Lung microvascular endothelial cell (primary cell): Measurements from ENCODE around the gene SAMD3. TPM values are rescaled to one million over a fixed set of nuclear protein-coding genes. Genes with fewer than 3 reads are reported as not detected.

ENCODE experiments used
- DNase-seq, 2 donors: peaks; one replicate each; pipeline versions ENCODE4 v3.0.0 to v3.0.0-alpha.2; 2010; ENCODE audit warnings: low read depth in 2 of 2
- total RNA-seq: library from RNA; depleted of rRNA; stranded (reverse); fragments of >200 nt; gene quantifications from 2 replicates; pipeline ENCODE4 v1.2.1, GENCODE V29; 2014

Gene SAMD3
- total RNA-seq, 1 donor from 2014 or later, result not detected

DNA sequence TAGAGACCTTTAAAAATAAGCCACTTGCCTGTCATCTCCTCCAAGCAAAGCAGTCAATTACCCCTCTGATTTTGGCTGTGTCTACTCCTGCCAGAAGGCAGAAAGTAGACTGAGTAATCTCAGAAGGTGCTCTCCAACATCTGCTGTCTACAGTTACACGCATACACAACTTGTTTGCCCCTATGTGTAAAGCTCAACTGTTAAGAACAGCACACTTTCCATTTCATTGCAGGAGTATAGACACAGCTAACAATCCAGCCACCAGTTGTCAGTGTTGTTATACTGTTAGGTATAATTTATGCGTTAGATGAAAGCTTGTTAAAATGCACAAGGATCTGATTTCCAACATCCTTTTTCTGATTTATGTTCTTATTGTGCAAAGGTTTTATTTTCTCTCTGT is 88.2 kb downstream of the SAMD3 start:
- no peak for DNase-seq

DNA sequence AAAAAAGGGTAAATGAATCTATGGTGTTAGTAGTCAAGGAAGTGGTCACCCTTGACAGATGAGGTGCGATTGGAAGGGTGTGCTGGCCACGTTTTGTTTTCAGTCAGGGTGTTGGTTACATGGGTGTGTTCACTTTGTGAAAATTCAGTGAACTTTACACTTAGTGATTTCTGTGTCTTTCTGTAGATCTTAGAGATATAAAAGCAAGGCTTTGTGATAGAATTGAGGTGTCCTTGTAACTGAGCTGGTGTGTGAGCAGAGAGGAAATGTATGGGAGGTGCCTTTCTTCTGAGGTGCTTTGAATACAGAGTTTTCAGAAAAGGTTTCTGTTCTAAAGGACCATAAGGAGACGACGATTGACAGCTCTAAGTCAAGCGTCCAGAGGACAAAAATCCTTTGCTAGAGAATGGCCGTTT is 90.5 kb downstream of the SAMD3 start:
- DNase-seq, result no peak

DNA sequence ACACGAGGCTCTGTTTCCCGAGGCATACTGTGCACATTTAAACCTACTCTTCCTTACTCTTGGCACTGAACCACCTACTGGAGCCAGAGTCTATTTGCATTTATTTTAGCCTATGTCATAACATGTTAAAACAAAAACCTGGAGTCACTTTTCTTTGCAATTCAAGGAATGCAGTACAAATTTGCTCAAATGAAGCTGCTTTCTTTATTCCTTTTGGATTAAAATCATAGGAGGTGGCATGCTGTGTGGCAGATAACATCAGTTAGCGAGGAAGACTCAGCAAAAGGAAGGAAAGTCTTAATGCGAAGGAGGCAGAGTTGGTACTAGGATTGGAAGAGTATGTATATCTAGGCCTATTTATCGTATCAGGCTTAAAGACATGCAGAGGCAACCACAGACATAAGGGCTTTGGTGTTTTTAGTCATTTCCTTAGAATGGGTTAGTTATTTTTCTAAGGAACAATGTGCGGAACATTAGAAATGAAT is 92.9 kb downstream of the SAMD3 start:
- DNase-seq, result peak; percentile 6 to 82

DNA sequence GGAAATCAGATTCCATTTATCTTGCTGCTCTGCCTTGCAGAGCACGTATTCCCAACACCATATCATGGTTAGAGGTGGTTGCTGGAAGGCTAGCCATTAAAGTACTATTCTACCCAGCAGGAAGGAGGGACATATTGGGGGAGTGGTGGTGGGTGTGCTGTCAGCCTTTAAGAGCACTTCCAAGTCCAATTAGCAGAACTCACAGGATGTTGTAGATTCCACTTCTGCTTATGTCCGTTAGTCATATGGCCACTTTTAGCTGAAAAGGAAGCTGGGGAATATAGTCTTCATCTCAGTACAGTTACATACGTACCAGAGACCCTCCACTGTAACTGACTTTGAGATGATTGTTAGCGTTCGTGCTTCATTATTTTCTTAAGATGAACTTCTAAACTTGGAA is 94.4 kb downstream of the SAMD3 start:
- peak in 1 of 2 donors; percentile 30 for DNase-seq

DNA sequence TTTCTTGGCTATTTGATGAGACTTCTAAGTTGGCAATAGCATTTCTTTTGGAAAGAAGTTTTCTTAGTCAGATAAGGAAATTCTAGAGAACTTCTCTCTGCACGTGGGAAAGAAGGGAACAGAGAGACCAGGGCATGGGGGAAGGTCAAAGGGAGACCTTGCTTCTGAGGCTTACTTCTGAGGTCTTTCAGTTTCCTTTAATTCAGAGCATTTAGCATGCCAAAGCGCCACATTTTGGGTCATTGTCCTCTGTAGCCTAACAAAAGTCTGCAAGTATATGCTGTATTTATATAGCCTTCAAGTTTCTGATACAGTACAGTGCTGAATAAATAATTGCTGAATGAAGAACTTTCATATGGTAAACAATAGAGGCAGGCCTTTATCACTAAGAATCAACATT is 95.6 kb downstream of the SAMD3 start:
- DNase-seq, result no peak

DNA sequence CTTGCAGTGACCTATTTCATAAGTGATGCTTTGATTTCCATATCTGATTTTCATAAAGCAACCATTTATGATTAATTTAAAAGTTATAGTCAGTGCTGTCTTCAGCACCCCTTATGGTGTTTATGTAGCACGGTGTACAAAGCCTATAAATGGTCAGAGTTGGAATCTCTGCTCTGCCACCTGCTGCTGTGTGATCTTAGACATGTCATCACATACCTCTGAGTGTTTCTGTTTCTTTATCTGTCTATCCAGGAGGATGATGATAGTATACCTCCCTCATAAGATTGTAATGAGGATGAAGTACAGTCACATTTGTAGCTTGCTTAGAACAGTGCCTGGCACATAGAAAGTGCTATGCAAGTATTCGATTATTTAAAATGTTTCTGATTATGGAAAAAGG is 100.5 kb downstream of the SAMD3 start:
- no peak for DNase-seq

DNA sequence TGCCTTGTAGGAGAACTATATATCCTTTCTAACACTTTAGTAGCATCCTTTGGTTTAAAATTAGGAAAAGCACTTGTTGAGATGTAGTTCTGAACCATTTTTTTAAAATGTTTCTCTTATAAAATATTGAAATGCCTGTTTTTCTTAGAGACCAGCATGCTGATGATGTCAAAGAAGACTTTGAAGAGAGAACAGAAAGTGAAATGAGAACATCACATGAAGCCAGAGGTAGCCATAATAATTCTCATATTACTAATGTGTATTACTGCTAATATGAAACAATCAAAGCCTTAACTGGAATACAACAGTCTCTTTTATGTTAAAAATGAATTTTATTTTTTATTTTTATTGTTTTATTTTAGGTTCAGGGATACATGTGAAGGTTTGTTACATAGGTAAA is 102.0 kb downstream of the SAMD3 start:
- no peak for DNase-seq

DNA sequence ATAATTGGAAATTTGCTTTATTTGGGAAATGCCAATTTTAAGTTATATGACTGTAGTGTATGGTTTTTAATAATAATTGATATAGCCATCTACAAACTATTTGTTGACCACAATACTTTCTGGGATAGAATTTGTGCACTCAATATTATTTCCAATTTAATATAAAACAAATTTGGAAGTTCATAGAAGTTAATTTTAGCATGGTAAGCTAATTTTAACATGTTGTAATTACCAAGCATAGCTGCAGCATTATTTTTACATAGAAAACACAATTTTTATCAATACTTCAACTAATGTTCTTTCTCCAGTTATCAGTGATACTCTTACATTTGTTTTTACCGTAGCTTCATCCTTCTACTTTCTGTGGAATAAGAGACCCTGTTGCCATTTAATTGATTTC is 103.5 kb downstream of the SAMD3 start:
- no peak for DNase-seq

DNA sequence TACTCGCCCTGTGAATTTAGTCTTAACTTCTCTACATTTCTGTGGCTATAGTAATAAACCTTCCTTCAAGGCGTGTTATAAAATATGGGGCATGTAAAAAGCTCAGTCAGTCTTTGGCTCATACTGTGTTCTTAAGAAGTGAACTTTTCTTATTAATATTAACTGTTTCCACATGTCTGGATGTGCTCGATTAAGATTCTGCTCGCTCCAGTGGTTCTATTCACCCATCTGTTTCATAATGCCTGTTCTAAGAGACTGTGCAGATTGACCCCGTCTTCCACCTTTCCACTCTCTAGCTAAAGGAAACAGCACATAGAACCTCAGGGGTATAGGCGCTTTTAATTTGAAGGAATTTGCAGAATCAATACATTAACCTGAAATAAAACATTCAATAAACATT is 104.5 kb downstream of the SAMD3 start:
- DNase-seq, result no peak

DNA sequence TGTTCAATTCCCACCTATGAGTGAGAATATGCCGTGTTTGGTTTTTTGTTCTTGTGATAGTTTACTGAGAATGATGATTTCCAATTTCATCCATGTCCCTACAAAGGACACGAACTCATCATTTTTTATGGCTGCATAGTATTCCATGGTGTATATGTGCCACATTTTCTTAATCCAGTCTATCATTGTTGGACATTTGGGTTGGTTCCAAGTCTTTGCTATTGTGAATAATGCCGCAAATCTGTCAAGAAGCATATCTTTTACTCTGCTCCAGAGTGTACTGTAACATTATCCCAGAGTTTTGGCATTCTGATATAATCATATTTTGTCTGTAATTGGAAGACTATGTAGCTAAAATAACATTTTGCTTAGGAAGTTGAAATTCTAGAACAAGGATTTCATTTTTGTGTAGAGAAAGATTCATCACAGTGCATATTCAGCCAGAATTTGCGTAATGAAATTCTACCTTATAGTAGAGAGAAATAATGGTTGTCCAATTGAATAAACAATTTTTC is 105.5 kb downstream of the SAMD3 start:
- DNase-seq, result peak in 1 of 2 donors; percentile 49

DNA sequence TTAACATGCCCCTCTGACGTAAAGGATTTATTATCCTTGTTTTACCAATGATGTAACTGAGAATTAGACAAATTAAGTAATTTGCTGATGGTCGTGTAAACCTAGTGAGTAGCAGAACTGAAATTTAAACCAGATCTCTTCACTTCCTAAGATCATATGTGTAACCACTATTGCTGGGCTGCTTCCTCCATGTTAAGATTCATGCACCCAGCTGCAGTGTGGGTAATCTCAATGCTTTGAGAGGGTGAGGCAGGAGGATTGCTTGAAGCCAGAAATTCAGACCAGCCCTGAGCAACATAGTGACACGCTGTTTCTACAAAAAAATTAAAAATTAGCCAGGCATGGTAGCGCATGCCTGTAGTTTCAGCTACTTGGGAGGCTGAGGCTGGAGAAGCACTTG is 106.5 kb downstream of the SAMD3 start:
- DNase-seq, result no peak

DNA sequence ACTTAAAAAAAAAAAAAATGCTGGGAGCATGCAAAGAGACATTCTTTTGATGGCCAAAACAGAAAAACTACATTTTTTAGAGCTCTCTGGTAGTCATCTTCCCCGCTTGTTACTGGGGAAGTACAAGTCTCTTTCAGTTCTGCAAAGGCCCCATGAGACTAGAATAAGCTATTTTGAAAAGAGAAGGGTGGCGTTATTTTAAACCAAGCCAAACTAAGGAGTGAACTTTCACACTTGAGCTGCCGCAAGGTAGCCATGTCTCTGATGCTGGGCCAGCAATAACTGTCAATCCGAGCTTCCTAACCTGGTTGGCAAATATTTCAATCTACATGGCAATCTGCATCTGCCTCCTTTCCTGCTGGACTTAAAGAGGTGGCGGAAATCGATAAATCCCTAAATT is 107.7 kb downstream of the SAMD3 start:
- no peak for DNase-seq

DNA sequence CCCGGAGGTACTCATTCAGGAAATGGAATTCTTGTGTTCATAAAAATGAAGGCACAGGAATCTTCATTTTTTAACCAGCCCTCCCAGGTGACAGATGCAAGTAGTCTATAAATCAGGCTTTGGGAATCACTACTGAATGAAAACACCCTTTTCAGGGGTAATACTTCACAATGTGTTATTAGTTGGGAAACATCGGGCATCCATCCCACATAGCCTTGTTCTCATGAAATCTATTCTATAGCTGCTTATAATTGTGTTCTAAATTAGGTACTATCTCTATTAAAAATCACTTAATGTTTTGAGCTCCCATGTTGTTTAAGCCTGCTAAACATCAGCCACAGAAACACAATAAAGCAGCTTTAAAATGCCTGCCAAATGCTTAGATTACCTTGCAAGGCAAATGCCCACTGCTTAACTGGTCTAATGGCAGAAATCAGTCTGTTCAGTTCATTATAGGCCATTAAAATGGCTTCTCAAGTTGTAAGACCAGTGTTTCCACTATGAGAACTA is 109.5 kb downstream of the SAMD3 start:
- no peak for DNase-seq

DNA sequence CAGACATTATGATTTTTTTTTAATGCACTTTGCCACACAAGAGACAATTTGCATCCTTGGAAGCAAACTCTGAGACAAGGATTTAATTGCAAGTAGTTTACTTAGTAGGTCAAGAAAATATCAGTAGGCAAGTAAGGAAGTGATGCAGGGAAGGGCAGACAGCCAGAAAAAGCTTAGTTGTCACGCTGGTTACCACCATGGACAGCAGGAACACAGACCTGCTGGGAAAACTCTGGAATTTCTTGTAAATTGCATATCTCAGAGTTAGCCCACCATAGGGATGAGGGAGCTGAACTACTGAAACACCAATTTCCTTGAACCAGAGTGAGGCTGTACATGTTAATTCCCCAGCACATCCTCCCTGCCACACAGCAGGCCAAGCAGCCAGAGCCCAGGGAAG is 111.7 kb downstream of the SAMD3 start:
- DNase-seq, result peak; percentile 20 to 31

DNA sequence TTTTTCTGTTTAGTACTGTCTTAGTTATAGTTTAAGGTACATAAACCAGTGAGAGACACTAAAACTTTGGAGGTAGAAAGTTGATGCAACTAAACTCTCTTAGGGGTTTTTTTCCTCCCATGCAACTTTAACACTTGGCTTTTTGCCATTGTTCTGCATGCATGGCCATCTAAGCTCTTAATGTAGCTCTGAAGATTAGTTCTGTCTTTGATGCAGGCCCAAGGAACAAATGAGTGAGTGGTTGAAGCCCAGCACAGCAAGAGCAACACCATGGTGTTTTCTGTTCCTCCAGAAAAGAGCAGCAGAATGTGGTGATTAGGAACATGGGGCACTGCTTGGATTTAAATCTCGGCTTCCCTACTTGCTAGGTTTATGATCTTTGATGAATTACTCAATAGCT is 115.0 kb downstream of the SAMD3 start:
- no peak for DNase-seq

DNA sequence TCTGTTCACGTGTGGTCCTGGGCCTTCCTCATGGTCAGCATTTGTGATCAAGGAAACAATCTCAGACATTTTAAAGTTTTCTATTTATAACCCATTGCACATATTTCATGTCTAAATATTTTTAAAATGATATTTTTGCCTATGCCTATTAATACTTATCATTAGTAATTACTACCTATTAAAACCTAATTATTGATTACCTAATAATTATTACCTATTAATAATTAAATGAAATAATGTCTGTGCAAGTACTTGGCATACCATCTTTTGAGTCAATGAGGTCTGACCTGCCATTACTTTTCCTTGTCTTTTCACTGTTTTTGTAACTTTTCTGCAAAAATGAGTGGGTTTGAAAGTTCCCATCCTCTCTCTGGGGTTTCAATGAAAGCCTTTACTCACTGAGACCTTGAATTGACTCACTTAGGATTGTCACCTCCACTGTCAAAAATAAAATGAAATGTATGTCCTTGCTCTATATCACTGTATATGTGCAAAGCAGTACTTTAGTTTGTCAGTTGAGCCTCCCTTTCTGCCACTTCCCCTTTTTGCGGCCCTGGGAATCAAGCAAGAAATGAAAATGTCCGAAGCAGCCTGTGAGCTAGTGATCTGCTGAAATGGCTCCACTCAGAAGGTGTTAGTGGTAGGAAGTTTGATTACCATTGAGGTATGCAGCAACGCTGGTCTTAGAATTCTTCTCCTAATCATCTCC is 116.6 kb downstream of the SAMD3 start:
- DNase-seq, result no peak

DNA sequence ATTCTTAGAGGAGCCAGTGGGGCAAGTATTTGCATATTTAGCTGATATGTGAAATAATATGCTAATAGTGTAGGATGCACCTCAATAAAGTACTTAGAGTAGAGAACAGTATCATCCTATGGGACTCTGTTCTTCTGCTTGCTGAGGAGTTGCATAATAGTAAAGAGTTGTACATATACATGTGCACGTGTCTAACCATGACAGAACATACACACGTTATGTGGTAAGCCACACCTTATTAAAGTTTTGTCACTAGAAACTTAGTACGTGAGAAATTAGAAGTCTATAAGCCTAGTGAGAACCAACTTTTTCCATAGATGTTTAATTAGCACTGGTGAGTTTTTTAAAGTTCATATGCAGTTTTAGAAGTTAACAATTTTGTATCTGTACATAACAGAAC is 123.6 kb downstream of the SAMD3 start:
- no peak for DNase-seq

DNA sequence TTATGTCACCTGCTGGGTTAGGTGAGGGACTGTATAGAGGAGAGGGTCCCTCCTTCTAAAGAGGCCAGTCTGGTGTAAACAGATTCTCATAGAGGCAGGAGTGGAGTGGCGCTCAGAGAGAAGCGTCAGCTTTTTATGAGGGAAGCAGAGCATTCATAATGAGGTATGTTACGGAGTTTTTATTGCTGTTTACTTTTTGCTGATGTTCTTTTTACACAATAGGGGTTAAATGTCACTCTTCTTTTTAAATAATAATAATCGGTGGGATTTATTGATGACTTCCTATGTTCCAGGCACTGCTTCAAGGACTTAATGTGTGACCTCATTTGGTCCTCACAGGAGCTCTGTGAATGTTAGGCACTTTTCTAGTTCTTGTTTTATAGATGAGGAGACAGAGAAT is 124.4 kb downstream of the SAMD3 start:
- no peak for DNase-seq

Other genes starting within 250 kb of the SAMD3 start
- 33.9 and 36.8 TPM in 2 replicates for gene L3MBTL3, start 204.4 kb downstream of the SAMD3 start, total RNA-seq
- 0.20 and 0.65 TPM in 2 replicates for gene TMEM200A, start 143.1 kb upstream of the SAMD3 start, total RNA-seq